Stimulated activated CD4-positive, alpha-beta T cell treated with anti-CD3 and anti-CD28 coated beads, Interleukin-2, amount 100 ng/mL, for 4 hours (primary cell): Measurements from ENCODE around the gene SYT7.
A peak's percentile ranks its signal among the peaks of the same experiment; 100 is the strongest.
"Not testable (repeated sequence)": the region's sequence is repeated elsewhere in the genome, so short reads cannot be mapped to it uniquely, and the experiment has no call there.

ENCODE experiments used
- DNase-seq: peaks from one replicate; pipeline ENCODE4 v3.0.0-alpha.2; 2020; ENCODE audit warnings: low read depth

The SYT7 gene, protein sequence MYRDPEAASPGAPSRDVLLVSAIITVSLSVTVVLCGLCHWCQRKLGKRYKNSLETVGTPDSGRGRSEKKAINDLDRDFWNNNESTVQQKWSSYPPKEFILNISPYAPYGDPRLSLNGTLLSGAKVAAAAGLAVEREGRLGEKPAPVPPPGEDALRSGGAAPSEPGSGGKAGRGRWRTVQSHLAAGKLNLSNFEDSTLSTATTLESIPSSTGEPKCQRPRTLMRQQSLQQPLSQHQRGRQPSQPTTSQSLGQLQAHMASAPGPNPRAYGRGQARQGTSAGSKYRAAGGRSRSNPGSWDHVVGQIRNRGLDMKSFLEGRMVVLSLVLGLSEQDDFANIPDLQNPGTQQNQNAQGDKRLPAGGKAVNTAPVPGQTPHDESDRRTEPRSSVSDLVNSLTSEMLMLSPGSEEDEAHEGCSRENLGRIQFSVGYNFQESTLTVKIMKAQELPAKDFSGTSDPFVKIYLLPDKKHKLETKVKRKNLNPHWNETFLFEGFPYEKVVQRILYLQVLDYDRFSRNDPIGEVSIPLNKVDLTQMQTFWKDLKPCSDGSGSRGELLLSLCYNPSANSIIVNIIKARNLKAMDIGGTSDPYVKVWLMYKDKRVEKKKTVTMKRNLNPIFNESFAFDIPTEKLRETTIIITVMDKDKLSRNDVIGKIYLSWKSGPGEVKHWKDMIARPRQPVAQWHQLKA

DNA sequence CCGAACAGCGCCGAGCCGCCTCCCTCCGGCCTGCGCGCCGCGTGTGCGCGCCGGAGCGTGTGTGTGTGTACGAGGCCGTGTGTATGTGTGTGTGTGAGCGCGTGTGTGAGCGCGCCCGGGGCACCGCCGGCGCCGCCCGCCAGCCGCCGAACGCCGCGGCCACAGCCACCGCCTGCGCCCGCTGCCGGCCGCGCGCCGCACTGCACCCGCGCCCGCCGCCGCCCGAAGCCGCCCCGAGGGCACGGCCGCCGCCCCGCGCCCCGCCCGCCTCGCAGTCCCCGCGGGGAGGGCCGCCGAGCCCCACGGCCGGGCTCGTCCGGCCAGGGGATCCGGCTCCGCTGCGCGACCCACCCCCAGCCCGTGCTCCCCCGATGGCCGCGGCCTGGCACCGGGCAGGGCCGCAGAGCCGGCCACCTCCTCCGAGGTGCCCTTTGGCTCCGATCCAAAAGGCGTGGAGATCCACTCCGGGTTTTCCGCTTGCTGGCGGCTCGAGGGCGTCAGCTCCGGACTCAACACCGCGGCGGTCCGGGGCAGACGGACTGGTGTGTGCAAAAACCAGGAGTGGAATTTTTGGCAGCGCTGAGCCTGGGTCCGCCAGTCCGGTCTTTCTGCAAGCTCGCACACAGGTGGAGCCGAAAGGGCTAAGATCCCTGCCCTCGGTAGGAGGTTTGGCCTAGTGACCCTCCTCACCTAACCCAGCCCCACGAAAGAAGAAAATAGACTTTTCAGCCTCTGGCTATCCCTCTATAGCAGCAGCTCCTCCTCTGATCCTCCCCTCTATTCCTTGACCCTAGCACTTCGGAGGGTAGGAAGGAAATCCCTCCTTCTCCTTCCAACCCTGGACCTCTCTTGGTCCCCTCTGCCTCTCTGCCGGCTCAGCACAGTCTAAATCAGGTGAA is at the start of gene SYT7:
Gene SYT7, minus strand, starts transcription at position 47 of the 899 bp plus-strand sequence. CDS start 256 bp downstream, outside the sequence.
- peak; percentile 87 for DNase-seq

- DNase-seq, result no peak
These were observed 49.2 kb upstream of the SYT7 start for GRCh38 chr11:61630089-61630488.

- no peak for DNase-seq
These were observed 48.4 kb upstream of the SYT7 start for GRCh38 chr11:61629082-61629833.

DNA sequence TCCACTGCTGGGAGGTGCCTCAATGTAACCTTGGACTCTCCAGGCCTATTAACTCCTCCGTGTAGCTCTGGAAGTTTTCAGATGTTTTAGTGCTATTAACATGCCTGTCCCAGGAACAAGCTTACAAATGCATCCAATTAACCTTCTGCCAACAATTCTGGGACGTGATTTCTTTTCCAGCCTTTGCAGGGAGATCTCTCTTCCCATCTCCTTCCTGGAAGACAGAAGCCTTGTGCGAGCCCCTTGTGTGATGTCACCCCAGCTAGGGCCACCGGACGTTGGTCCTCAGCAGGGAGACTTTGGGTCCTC is 47.7 kb upstream of the SYT7 start:
- no peak for DNase-seq

GRCh38 chr11:61627850-61628661 is 47.2 kb upstream of the SYT7 start:
- no peak for DNase-seq

DNA sequence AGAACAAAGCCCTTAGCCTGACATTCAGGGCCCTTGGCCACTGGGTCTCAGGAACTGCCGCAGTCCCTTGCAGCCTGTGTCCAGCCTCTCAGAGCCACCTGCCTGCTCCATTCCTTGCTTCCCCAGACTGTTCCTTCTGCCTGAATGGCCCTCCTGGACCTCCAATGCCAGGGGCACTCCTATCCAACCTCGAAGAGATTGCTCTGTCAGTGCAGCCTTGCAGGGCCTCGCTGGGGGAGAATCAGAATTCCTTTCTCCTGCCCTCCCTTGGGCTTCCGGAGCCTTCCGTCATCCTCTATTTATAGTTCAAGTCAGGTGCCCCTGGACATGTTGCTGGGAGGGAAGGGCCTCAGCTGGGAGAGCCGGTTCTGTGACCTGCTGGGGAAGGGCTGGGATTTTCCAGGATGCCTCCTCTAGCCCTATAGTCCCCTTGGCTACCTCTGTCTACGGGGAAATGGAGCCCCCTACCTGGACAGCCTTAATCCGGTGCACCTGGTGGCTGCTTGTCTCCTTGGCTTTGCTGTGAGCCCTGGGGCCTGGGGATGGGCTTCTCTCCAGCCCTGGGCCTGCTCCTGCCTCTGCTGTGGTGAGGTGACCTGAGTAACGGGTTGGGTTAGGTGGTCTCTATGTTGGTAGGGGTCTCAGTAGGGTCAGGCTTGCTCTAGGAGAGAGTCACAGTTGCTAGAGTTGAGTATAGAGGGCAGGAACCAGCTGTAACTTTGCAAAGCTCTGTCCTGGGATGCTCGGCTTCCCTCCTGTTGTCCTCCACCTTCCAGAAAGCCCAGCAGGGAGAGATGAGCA is 45.9 kb upstream of the SYT7 start:
- no peak for DNase-seq

- no peak for DNase-seq
These were observed 44.6 kb upstream of the SYT7 start for GRCh38 chr11:61625525-61625924.

DNA sequence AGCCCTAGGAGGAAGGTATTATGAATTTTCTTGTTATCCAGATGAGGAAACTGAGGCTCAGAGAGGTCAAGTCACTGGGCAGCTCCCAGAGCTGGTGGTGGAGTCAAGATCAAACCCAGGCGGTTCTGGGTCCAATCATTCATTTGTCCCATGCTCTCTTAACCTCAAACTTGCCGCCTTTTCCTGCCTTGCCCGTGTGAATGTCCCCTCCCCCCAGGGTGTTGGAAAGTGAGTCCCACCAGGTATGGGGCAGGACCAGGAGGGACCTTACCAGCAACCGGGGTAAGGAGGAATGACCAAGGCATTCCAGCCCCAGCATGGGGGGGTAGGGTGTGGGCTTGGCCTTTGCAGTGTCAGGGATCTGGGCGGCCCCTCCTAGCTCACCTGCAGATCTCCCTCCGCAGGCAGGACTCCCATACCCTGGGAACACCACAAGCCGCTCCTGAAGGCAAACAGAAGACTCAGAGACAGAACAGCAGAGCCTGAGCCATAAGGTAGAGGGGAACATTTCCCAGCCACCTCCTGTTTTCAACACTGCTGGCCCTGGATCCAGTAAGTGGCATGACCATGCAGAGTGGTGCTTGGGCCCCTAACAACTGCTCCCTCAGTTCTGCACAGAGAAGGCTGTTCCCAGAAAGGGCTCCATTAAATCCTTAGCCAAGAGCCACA is 41.2 kb upstream of the SYT7 start:
- no peak for DNase-seq

DNA sequence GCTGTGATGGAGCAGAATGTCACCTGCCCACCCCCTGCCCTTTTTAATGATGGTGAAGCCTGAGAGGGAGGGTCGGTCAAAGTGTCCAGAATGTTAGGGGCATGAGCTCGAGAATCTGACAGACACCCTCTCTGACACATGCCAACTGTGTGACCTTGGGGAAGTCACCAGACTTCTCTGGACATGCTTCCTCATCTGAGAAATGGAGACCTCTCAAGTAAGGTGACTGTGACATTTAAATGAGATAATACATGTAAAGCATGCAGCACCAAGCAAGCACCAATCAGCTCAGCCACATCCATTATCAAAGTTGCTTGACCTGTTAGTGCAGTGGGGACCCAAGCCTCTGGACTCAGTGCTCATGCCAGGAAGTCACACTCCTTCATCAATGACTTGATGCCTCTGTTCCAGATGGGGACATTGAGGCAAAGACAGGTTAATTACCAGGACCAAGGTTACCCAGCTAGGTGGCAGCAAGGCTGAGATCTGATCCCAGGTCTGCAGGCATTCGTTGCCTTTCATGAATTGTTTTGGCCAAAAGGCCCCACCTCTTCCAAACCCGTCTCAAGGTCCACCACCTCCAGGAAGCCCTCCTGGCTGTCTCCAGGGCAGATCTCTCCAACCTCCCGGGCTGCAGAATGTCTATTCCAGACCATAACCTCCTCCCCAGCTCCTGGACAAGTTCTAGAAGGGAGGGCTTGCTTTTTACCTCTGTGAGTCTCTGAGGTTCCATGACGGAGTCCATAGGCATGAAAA is 38.8 kb upstream of the SYT7 start:
- no peak for DNase-seq

DNA sequence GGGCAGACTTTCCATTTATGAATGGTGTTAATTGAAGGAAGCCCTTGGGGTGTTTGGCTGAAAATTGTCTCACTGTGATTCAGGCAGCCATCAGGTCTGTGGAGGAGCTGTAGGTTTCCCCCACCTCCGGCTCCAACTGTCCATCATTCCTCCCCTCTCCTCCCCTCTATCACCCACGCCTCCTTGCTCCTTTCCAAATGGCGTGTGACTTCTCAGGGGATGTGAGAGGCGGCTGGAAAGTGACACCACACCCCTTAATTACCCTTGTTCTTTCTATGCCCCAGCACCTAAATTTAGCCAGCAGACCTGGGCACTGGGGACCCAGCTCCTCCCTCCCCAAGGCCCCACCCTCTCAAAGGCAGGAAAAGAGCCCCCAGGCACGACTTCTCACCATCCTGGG is 38.1 kb upstream of the SYT7 start:
- no peak for DNase-seq

- DNase-seq, result no peak
These were observed 36.6 kb upstream of the SYT7 start for GRCh38 chr11:61617515-61617914.

DNA sequence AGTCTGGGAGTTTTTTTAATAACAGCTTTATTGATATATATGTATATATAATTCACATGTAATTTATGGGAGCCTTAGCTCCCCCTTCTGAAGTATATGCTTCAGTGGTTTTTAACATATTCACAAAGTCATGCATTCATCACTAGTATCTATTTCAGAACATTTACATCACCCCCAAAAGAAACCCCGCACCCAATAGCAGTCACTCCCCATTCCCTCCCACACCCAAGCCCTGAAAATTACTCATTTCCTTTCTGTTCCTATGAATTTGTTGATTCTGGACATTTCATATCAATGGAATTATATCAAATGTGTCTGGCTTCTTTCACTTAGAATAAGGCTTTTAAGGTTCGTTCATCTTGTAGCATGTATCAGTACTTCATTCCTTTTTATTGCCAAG is 35.6 kb upstream of the SYT7 start:
- DNase-seq, result no peak

- DNase-seq, result not testable (repeated sequence)
These were observed 33.9 kb upstream of the SYT7 start for GRCh38 chr11:61614782-61615181.

GRCh38 chr11:61613870-61614269 is 33.0 kb upstream of the SYT7 start:
- no peak for DNase-seq

DNA sequence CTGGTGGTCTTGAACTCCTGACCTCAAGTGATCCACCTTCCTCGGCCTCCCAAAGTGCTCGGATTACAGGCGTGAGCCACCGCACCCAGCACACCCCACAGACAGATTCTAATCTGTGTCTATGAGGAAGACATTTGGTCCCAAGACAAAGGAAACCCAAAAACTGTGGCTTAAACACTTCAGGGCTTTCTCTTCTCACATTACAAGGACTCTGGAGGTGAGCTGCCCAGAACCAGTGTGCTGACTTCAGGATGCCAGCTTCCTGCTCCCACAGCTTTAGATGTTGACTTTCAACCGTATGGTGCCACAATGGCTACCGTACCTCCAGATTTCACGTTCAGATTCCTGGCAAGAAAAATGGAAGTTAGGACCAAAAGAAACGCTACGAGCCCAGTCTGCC is 32.2 kb upstream of the SYT7 start:
- DNase-seq, result no peak

DNA sequence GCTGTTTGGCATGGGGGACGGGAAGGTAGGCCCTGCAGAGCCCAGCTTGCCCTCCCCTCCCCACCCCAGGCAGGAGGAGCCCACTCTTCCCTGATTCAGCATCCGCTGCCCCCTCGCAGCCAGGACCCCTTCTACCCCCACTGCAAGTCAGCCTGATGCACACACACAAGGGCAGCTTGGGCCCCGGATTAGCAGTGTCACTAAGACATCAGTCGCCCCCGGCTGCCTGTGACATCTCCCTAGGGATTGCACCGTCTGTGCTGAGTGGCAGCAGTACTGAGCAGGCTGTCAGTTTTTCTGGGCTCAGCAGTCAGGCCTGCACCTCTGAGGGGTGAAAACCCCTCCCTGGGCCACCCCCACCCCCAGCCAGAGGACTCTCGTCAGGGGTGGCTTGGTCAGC is 30.4 kb upstream of the SYT7 start:
- no peak for DNase-seq

GRCh38 chr11:61610905-61611304 is 30.0 kb upstream of the SYT7 start:
- DNase-seq, result no peak

DNA sequence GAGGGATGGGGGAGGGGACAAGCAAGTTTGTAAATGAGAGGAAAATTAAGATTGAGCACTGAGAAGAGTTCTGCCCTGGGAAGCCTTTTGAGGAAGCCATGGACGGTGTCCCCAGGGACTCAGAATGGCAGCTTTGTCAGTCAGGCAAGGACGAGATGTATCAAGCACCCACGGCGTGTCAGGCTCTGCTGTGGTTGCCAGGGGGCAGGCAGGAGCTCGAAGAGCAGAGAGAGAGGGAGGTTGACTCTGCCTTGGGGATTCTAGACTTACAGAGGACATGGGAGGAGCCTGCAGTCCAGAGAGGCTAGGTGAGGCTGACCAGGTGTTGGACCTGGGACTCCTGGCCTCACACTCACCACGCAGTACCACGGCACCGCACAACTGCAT is 29.1 kb upstream of the SYT7 start:
- DNase-seq, result no peak
